Stimulated activated naive CD8-positive, alpha-beta T cell treated with anti-CD3 and anti-CD28 coated beads, Interleukin-15, amount 100 ng/mL, for 72 hours (primary cell): Measurements from ENCODE around the gene MICAL2.

Experiments
- ATAC-seq: fragments of 150-1000 bp; cut with Tn5 transposase; 2 replicates; pipeline ENCODE4 v1.10.0; 2021; ENCODE audit warnings: mild to moderate bottlenecking, moderate library complexity
- DNase-seq, 2 donors: peaks; one replicate each; pipeline ENCODE4 v3.0.0; 2021 to 2022
- H3K27ac Mint-ChIP-seq, 2 donors: one replicate each; pipeline ENCODE4 v1.8.0; 2022; ENCODE audit warnings: mild to moderate bottlenecking in 2 of 2, mixed read lengths in 2 of 2, moderate library complexity in 2 of 2
- H3K27me3 Mint-ChIP-seq: one replicate; pipeline ENCODE4 v1.8.0; 2022; ENCODE audit warnings: mixed read lengths
- H3K4me1 Mint-ChIP-seq: one replicate; pipeline ENCODE4 v1.8.0; 2022; ENCODE audit warnings: mild to moderate bottlenecking, mixed read lengths
- H3K4me3 Mint-ChIP-seq, 2 donors: one replicate each; pipeline ENCODE4 v1.8.0; 2022; ENCODE audit warnings: mild to moderate bottlenecking in 2 of 2, mixed read lengths in 2 of 2, moderate library complexity in 1 of 2
- H3K9me3 Mint-ChIP-seq, 2 donors: one replicate each; pipeline ENCODE4 v1.8.0; 2022; ENCODE audit warnings: mixed read lengths in 2 of 2

MICAL2 gene

DNA sequence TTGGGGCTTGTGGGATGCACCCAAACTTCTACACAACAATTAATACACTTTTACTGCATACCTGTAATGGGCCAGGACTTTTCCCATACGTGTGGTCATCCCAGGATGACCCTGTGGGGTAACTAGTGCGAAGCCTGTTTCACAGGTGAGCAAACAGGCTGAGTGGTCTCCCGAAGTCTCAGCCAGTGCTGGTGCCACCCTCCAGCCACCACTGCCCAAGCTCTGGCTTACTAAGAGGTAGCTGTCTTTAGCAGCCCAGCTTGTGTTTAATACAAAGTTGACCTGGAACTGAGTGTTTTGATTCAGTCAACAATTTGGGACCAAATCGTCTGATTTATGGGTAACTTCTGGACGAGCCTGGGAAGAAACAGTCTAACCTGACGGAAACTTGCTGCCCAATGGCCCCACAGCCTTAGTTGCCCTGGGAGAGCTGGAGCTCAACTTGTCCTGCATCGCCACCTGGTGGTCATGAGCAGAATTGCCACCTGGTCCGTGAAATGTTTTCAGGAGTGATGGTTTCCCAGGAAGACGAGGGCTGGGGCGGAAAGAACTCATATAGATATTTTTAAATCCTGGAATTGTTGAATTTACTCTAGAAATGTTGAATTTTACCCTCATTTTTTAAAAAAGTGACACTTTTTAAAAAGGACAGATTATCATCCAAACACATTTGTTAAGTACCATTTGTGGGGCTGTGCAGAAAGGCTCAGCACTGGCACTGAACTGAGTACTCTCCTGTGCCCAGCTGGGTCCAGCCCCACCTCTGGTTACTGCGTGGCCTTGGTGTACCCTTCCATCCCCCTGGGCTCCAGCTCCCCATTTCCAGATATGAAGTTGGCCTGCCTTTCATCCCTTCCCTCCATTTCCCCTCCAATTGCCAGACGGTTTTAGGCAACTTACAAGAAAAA is 171.4 kb downstream of the MICAL2 start:
- H3K27ac Mint-ChIP-seq: peak overlapping the region; percentile 23 to 57
- no peaks in the 10 kb centered on the region for H3K9me3 Mint-ChIP-seq
- DNase-seq: peak; percentile 68 to 73
- no peak overlapping the region for H3K4me3 Mint-ChIP-seq
- H3K4me1 Mint-ChIP-seq: peaks cover 15% of the 10 kb centered on the region
- H3K27me3 Mint-ChIP-seq: no peaks in the 10 kb centered on the region
- peak; percentile 67 for ATAC-seq

DNA sequence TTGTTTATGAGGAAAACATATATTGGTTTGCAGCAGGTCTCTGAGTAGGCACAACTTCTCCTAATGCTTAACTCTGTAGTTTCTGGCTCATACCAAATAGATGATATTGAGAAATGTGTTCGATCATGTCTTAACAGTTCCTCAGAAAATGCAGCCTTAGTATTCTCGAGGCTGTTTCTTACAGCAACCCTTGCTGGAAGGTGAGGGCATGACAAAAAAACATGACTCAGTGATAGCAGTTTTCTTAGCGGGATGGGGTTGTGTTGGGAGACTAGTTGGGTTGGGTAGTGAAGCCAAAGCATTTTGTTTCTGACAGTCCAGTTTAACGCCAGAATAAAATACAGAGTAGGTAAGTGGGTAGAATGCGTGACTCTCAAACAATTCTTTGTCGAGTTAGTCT is 172.3 kb downstream of the MICAL2 start:
- H3K4me3 Mint-ChIP-seq: no peak overlapping the region
- no peak for ATAC-seq
- H3K4me1 Mint-ChIP-seq: peaks cover 15% of the 10 kb centered on the region
- DNase-seq: no peak
- H3K27me3 Mint-ChIP-seq: no peaks in the 10 kb centered on the region
- no peaks in the 10 kb centered on the region for H3K9me3 Mint-ChIP-seq
- no peak overlapping the region for H3K27ac Mint-ChIP-seq

DNA sequence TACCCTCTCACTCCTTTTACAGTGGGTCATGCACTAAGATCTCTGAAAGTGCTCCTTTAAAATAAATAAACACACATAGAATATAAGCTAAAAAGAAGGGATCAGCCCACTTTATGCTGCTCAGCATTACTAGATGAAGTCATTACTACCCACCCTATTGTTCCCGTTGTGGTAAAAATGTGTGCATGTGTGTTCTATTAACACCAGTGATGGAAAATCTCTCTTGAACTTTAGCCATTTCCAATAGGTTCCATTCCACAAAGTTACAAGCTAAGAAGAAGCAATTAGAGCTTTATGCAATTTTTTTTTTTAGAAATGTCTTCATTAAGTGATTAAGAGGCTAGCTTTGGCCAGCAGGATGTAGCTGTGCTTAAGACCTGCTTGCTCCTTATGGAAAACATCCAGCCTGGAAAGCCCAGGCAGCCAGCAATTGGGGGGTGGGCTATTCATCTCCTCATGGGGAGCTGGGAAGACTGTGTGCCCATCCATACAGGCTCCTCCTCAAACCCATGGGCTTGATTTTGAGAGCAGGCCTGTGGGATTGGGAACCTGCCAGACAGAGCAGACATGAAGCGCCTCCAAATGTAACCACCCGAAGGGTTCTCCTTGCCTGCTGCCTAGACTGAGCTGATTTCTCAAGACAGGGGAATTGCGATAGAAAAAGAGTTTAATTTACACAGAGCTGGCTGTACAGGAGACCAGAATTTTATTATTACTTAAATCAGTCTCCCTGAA is 174.1 kb downstream of the MICAL2 start:
- H3K27me3 Mint-ChIP-seq: no peaks in the 10 kb centered on the region
- no peak for ATAC-seq
- H3K9me3 Mint-ChIP-seq: no peaks in the 10 kb centered on the region
- no peak for DNase-seq
- no peak overlapping the region for H3K4me3 Mint-ChIP-seq
- H3K27ac Mint-ChIP-seq: no peak overlapping the region
- peaks cover 15% of the 10 kb centered on the region for H3K4me1 Mint-ChIP-seq

DNA sequence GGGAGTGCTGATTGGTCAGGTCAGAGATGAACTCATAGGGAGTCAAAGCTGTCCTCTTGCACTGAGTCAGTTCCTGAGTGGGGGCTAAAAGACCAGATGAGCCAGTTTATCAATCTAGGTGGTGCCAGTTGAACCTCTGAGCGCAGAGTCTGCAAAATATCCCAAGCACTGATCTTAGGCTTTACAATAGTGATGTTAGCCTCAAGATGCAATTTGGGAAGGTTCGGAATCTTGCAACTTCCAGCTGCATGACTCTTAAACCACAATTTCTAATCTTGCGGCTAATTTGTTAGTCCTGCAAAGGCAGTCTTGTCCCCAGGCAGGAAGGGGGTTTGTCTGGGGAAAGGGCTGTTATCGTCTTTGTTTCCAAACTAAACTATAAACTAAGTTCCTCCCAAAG is 174.7 kb downstream of the MICAL2 start:
- peak overlapping the region in 1 of 2 donors; percentile 47 for H3K27ac Mint-ChIP-seq
- no peaks in the 10 kb centered on the region for H3K27me3 Mint-ChIP-seq
- no peak for DNase-seq
- no peaks in the 10 kb centered on the region for H3K9me3 Mint-ChIP-seq
- peaks cover 19% of the 10 kb centered on the region for H3K4me1 Mint-ChIP-seq
- no peak overlapping the region for H3K4me3 Mint-ChIP-seq
- ATAC-seq: no peak

DNA sequence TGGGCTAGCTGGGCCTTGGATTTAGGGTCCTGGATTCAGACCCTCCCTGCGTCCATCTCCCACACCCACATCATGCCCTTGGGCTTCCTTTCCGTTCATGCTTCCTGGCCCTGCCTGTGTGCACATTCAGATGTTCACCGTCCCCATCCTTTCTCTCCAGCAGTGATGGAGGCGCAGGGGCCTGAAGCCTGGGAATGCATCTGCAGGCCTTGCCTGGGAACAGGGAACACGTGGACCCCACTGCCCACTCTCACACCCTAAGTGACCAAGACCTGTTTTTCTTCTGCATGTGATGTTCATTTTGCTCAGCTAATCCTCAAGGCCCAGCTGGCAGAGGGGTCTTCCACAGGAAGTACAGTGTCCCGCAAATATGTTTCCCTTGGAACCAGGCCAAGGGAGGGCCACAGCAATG is 175.4 kb downstream of the MICAL2 start:
- H3K4me3 Mint-ChIP-seq: no peak overlapping the region
- ATAC-seq: no peak
- H3K4me1 Mint-ChIP-seq: peaks cover 16% of the 10 kb centered on the region
- no peak overlapping the region for H3K27ac Mint-ChIP-seq
- H3K27me3 Mint-ChIP-seq: no peaks in the 10 kb centered on the region
- H3K9me3 Mint-ChIP-seq: no peaks in the 10 kb centered on the region
- no peak for DNase-seq

DNA sequence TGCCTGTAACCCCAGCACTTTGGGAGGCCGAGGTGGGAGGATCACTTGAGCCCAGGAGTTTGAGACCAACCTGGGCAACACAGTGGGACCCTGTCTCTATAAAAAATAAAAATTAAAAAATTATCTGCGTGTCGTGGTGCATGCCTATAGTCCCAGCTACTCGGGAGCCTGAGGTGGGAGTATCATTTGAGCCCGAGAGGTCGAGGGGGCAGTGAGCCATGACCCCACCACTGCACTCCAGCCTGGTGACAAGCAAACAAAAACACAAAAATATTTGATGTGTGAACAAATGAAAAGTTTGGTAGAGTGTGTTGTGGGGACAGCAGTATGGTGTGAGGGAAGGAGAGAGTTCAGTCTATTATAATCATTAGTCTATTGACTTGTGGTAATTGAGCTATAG is 176.2 kb downstream of the MICAL2 start:
- no peaks in the 10 kb centered on the region for H3K27me3 Mint-ChIP-seq
- no peak overlapping the region for H3K4me3 Mint-ChIP-seq
- H3K4me1 Mint-ChIP-seq: peaks cover 8% of the 10 kb centered on the region
- H3K9me3 Mint-ChIP-seq: no peaks in the 10 kb centered on the region
- no peak for ATAC-seq
- no peak for DNase-seq
- peak overlapping the region in 1 of 2 donors; percentile 86 for H3K27ac Mint-ChIP-seq

DNA sequence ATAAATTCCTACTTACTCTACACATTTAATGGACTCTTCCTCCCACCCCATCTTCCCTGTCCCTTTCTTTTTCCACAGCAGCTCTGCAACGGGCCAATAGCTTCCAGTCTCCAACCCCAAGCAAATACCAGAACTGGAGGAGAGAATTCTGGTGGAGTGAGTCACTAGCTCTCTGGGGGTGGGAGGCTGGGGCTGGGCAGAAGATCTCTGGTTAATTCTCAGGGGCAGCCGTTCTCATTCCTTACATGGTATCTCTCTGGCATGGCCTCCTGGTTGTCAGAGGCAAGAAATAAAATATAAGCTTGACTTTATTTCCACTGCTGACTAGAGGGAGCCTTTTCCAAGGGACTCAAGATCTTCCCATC is 176.6 kb downstream of the MICAL2 start:
- H3K4me1 Mint-ChIP-seq: peaks cover 8% of the 10 kb centered on the region
- H3K9me3 Mint-ChIP-seq: no peaks in the 10 kb centered on the region
- no peak overlapping the region for H3K27ac Mint-ChIP-seq
- ATAC-seq (no peak), DNase-seq (no peak)
- no peak overlapping the region for H3K4me3 Mint-ChIP-seq
- H3K27me3 Mint-ChIP-seq: no peaks in the 10 kb centered on the region

DNA sequence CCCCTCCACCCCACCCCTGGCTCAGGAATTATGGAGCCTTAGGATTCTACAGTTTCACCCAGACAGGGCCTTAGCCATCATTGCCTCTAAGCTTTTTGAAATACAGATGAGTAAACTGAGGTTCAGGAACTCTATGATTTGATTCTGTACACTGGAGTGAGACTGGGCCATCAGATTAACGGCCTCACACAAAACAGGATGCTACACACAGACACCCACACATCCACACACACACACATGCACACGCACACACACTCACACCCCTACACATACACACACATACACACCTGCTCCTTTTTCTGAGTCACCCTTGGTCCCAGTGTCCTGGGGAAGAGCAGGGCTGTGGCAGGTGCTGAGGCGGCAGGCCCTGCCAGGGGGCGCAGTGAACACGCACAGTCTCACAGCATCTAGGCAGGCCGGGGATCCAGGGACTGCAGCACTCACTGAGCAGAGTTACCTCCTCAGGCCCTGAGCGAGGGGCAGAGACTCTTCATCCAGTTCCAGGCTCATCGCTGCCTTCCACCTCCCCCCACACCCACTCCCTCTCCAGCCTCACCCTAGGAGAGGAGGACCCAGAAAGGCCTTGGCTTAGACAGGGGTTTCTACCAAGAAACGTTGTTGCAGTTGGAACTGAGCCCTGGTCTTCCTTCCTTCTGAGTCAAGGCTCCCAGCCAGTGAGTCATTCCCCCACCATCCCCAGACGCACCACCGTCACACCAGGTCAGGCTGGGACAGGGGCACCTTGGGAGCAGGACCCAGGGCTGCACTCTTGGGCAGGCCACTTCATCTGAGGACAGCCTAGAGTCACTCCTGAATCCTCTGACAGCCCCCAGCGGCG is 177.2 kb downstream of the MICAL2 start:
- ATAC-seq: peak; percentile 16
- no peak for DNase-seq
- H3K27me3 Mint-ChIP-seq: no peaks in the 10 kb centered on the region

DNA sequence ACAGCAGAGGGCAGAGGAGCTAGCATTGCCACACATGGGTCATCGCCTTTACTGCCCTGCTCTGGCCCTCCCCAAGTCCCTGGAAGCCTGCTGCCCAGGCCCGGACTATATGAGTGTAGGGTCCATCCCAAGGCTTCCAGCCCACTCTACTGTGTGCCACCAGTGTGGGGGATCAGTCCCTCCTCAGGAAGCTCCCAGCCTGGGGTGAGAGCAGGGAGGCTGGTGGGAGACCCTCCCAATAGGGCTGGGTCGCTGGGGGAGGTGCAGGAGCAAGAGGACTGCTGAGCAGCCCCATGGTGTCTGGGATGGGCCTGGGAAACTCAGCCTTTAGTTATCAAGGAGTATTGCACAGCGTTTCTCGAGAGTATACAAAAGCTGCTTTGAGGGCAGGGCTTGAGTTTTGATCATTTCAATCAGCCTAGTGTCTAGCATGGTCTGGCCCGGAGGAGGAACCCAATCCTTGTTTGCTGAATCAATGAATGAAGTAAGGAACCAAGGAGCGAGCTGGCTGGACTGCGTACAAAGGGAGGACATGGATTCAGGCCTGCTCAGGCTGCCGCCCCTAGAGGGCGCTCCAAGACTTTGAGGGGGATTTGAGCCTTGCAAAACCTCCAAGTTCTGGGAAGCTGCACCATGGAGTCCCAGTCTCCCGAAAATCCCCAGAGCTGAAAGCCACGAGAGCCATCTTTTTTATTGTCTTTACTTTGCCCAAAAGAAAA is 178.0 kb downstream of the MICAL2 start:
- DNase-seq (no peak), ATAC-seq (peak; percentile 18)

More for the DNA sequence above, 177.2 kb downstream of the MICAL2 start:
- peaks cover 8% of the 10 kb centered on the region for H3K4me1 Mint-ChIP-seq
- no peaks in the 10 kb centered on the region for H3K9me3 Mint-ChIP-seq
- H3K27ac Mint-ChIP-seq: peak overlapping the region in 1 of 2 donors; percentile 51
- no peak overlapping the region for H3K4me3 Mint-ChIP-seq

DNA sequence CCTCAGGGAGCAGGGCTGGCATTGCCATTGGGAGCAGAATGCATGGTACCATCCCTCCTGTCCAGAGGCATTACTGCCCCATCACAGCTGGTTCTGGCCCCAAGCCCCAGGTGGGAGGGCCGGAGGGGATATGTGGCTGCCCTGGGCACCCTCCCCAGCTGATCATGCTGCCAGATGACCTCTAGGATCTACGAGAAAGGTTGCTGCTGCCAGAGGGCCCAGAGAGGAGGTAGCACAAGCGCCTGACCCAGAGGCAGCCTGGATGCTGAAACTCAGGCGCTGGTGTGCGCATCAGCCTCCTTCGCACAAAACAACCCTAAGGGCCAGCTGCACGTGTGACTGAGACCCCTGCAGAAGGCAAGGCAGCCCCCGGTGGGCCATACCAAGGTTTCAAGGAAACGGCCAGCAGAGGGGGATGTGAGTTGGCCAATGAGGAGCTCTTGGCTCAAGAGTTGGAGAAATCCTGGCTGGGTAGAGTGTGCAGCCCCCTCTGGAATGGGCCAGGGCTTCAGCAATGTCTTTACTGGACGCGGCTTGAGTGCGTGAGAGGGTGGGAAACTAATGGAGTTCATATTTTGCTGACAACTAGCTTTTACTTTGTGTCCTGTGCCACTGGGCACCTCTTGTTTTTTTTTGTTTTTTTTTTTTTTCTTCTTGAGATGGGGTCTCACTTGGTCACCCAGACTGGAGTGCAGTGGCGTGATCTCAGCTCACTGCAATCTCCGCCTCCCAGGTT is 178.7 kb downstream of the MICAL2 start:
- DNase-seq (no peak), ATAC-seq (no peak)
- Mint-ChIP-seq H3K27ac (no peak overlapping the region), H3K4me1 (peaks cover 8% of the 10 kb centered on the region), H3K9me3 (no peaks in the 10 kb centered on the region), H3K27me3 (no peaks in the 10 kb centered on the region), H3K4me3 (no peak overlapping the region)

More for the DNA sequence above, 178.0 kb downstream of the MICAL2 start:
- no peaks in the 10 kb centered on the region for H3K9me3 Mint-ChIP-seq
- H3K4me1 Mint-ChIP-seq: peaks cover 8% of the 10 kb centered on the region
- no peak overlapping the region for H3K27ac Mint-ChIP-seq
- H3K27me3 Mint-ChIP-seq: no peaks in the 10 kb centered on the region
- no peak overlapping the region for H3K4me3 Mint-ChIP-seq

DNA sequence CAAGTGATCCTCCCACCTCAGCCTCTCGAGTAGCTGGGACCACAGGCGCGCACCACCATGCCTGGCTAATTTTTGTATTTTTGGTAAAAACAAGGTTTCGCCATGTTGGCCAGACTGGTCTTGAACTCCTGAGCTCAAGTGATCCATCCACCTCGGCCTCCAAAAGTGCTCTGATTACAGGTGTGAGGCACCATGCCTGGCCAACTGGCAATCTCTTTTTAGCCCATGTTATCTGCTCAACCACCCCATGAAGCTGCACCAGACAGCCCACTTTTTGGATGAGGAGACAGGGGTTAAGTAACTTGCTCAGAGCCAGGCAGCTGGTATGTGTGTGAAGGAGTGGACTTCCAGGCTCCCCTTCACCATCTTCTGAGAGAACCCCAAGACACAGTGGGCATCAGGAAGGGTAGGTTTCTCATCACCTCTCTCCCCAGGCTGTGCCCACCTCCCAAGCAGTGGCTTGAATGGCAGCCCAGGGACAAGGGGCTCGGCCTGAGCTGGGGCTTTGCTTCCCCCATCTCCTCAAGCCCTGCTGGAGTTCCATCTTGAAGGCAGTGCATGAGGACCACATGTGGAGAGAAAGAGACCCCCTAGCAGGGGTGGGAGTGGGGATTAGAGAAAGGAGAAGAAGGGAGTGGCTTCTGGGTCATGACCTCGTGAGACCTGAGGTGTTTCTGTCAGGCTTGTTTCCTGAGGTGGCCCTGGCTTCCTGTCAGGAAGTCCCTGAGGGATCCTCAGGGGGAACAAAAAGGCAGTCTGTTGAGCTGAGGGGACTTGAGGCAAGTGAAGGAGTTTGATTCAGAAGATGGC is 179.5 kb downstream of the MICAL2 start:
- DNase-seq (no peak), ATAC-seq (no peak)
- Mint-ChIP-seq H3K9me3 (no peaks in the 10 kb centered on the region), H3K27me3 (no peaks in the 10 kb centered on the region), H3K4me3 (no peak overlapping the region), H3K4me1 (peaks cover 8% of the 10 kb centered on the region), H3K27ac (peak overlapping the region in 1 of 2 donors; percentile 75)

DNA sequence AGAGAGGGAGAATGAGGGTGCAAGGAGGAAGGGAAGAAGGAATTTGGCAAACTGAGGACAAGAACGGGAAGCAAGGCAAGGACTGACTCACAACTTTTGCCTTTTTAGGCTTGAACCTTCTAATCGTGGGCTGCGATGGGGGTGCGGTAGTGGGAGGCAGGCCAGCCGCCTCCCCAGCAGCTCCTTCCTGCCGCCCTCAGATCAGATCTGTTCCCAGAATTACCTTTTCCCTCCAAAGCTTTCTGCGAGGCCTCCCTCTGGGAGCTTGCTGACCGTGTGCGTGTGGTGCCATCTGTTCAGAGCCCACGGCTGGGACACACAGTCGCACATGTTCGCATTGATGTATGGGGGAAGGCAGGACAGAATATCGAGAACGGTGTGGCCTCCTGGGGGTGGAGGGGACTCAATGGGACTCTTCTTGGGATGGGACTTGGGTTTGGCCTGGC is 180.1 kb downstream of the MICAL2 start:
- Mint-ChIP-seq H3K4me1 (peaks cover 8% of the 10 kb centered on the region), H3K9me3 (no peaks in the 10 kb centered on the region), H3K4me3 (no peak overlapping the region), H3K27me3 (no peaks in the 10 kb centered on the region), H3K27ac (no peak overlapping the region)
- ATAC-seq: no peak
- DNase-seq: no peak

DNA sequence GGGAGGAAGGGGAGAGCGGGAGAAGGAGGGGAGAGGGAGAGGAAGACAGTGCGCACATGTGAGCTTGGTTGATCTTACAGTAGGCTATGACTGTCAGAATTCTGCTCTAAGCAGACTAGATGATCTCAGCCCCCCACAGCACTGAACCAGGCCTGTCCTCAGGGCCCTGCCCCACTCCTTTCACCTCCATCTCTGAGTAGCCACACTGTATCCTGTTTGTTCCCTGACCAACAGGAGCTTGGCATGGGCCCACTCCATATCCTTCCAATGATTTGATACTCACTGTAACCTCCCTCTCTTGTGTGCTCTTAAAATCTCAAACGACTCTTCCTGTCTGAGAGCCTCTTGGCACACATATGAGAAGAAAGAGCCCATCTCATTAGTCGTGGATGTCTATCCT is 180.9 kb downstream of the MICAL2 start:
- peaks cover 8% of the 10 kb centered on the region for H3K4me1 Mint-ChIP-seq
- ATAC-seq: peak; percentile 18
- no peaks in the 10 kb centered on the region for H3K27me3 Mint-ChIP-seq
- H3K27ac Mint-ChIP-seq: peak overlapping the region in 1 of 2 donors; percentile 8
- no peak overlapping the region for H3K4me3 Mint-ChIP-seq
- no peaks in the 10 kb centered on the region for H3K9me3 Mint-ChIP-seq
- DNase-seq: no peak

DNA sequence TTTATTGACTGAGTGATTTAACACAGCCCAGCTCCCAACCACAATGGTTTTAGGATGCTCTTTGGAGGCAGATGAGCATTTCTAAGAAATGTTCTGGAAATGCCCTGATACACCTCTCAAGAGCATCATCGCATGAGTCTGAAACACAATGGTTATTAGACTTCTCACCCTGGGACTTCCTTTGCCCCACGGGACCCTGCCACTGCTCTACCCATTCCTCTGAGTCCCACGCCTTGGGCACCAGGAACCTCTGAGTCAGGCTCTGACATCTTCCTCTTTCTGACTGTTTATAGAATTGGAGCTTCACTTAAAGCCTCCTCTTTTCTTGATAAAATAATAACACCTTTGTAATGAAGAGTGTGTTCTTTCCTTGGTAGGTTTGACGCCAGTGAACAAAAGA is 181.4 kb downstream of the MICAL2 start:
- Mint-ChIP-seq H3K27ac (no peak overlapping the region), H3K9me3 (no peaks in the 10 kb centered on the region), H3K4me1 (peaks cover 8% of the 10 kb centered on the region), H3K4me3 (no peak overlapping the region), H3K27me3 (no peaks in the 10 kb centered on the region)
- ATAC-seq (peak; percentile 48), DNase-seq (no peak)
